ENCODE measurements around the gene ARID5B.

Gene ARID5B

DNA sequence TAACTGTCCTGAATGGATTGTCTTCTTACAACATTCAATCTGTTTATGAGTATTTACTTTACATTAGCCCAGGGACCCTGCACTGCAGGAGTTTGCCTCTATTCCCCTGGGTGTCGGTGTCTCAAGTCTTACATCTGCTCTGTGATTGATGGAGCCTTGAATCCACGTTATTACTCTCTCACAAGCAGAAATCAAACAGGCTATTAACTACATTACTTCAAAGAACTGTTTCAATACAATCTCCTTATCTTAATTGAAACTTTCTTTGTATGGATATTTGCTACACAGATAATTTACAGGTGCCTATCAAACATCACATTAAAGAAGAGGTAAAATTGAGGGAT, 3.1 kb upstream of the ARID5B start (continued):
- no peak for TF ChIP-seq PATZ1 (tag by site-specific recombination; IDR thresholded peaks at IDR 0.05)
- TF ChIP-seq ZSCAN30 (tag by site-specific recombination; IDR thresholded peaks at IDR 0.05) = no peak; the same call in 1 of the 2 replicates
- TF ChIP-seq ZNF16 (tag by site-specific recombination; IDR thresholded peaks at IDR 0.05; ENCODE audit: low read depth) = no peak
- TF ChIP-seq, protein P1, sequence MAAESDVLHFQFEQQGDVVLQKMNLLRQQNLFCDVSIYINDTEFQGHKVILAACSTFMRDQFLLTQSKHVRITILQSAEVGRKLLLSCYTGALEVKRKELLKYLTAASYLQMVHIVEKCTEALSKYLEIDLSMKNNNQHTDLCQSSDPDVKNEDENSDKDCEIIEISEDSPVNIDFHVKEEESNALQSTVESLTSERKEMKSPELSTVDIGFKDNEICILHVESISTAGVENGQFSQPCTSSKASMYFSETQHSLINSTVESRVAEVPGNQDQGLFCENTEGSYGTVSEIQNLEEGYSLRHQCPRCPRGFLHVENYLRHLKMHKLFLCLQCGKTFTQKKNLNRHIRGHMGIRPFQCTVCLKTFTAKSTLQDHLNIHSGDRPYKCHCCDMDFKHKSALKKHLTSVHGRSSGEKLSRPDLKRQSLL (tag by site-specific recombination; IDR thresholded peaks at IDR 0.05) = no peak
- no peak for TF ChIP-seq ZBTB20 (tag by site-specific recombination; IDR thresholded peaks at IDR 0.05)
- TF ChIP-seq PRDM4 (tag by site-specific recombination; IDR thresholded peaks at IDR 0.05) = peak; percentile 93
- no peak for TF ChIP-seq ZNF341 (tag by site-specific recombination; IDR thresholded peaks at IDR 0.05; ENCODE audit: low read depth)
- TF ChIP-seq ZNF23 (tag by site-specific recombination; IDR thresholded peaks at IDR 0.05; ENCODE audit: borderline replicate concordance) = no peak
- no peak for TF ChIP-seq ZNF239 (tag by site-specific recombination; IDR thresholded peaks at IDR 0.05)
- no peak for TF ChIP-seq ZBTB48 (tag by site-specific recombination; IDR thresholded peaks at IDR 0.05)
- TF ChIP-seq IKZF3 (tag by site-specific recombination; IDR thresholded peaks at IDR 0.05) = peak; percentile 95
- no peak for TF ChIP-seq ZNF785 (tag by site-specific recombination; IDR thresholded peaks at IDR 0.05)
- TF ChIP-seq ZNF530 (tag by site-specific recombination; IDR thresholded peaks at IDR 0.05; ENCODE audit: low read depth) = no peak
- no peak for TF ChIP-seq ZNF280D (tag by site-specific recombination; IDR thresholded peaks at IDR 0.05)
- no peak for TF ChIP-seq ZNF404 (tag by site-specific recombination; IDR thresholded peaks at IDR 0.05)
- no peak for TF ChIP-seq ZNF548 (tag by site-specific recombination; IDR thresholded peaks at IDR 0.05)
- peak; percentile 94; the same call in 1 of the 2 replicates for TF ChIP-seq TCF7L2 (IDR thresholded peaks at IDR 0.05; ENCODE audit: borderline replicate concordance, low read depth, low read length)
- TF ChIP-seq YY2 (tag by site-specific recombination; IDR thresholded peaks at IDR 0.05) = no peak
- TF ChIP-seq ZNF202 (tag by site-specific recombination; IDR thresholded peaks at IDR 0.05; ENCODE audit: borderline replicate concordance) = no peak
- TF ChIP-seq HOXC10 (CRISPR knock-in tag; IDR thresholded peaks at IDR 0.05) = no peak
- no peak for TF ChIP-seq ZNF112 (tag by site-specific recombination; IDR thresholded peaks at IDR 0.05)
- TF ChIP-seq ZNF157 (tag by site-specific recombination; IDR thresholded peaks at IDR 0.05) = no peak
- no peak for TF ChIP-seq PRDM1 (tag by site-specific recombination; IDR thresholded peaks at IDR 0.05)
- peak; percentile 48 for TF ChIP-seq PRDM6 (tag by site-specific recombination; IDR thresholded peaks at IDR 0.05)
- TF ChIP-seq, protein P2, sequence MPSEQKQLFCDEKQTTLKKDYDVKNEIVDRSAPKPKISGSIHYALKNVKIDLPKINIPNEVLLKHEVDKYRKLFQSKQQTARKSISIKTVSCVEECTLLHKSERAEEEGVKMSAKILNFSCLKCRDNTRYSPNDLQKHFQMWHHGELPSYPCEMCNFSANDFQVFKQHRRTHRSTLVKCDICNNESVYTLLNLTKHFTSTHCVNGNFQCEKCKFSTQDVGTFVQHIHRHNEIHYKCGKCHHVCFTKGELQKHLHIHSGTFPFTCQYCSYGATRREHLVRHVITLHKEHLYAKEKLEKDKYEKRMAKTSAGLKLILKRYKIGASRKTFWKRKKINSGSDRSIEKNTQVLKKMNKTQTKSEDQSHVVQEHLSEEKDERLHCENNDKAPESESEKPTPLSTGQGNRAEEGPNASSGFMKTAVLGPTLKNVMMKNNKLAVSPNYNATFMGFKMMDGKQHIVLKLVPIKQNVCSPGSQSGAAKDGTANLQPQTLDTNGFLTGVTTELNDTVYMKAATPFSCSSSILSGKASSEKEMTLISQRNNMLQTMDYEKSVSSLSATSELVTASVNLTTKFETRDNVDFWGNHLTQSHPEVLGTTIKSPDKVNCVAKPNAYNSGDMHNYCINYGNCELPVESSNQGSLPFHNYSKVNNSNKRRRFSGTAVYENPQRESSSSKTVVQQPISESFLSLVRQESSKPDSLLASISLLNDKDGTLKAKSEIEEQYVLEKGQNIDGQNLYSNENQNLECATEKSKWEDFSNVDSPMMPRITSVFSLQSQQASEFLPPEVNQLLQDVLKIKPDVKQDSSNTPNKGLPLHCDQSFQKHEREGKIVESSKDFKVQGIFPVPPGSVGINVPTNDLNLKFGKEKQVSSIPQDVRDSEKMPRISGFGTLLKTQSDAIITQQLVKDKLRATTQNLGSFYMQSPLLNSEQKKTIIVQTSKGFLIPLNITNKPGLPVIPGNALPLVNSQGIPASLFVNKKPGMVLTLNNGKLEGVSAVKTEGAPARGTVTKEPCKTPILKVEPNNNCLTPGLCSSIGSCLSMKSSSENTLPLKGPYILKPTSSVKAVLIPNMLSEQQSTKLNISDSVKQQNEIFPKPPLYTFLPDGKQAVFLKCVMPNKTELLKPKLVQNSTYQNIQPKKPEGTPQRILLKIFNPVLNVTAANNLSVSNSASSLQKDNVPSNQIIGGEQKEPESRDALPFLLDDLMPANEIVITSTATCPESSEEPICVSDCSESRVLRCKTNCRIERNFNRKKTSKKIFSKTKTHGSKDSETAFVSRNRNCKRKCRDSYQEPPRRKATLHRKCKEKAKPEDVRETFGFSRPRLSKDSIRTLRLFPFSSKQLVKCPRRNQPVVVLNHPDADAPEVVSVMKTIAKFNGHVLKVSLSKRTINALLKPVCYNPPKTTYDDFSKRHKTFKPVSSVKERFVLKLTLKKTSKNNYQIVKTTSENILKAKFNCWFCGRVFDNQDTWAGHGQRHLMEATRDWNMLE (tag by site-specific recombination; conservative IDR thresholded peaks at IDR 0.05; ENCODE audit: low read depth) = 0 out of 2 replicates have a peak, but pooled peaks have one; percentile 11
- peak; percentile 42; the same call in 1 of the 2 replicates for TF ChIP-seq ZNF629 (tag by site-specific recombination; IDR thresholded peaks at IDR 0.05)

All from HEK293 (cell line).